GM20000 (cell line): ENCODE measurements around the gene SYPL2.

Experiments
- DNase-seq: peaks from one replicate; pipeline ENCODE4 v3.0.0; 2012; ENCODE audit warnings: low spot score
- TF ChIP-seq, protein P1 (sequence below): IDR thresholded peaks from 2 replicates; pipeline ENCODE4 v1.5.1; 2012; ENCODE audit warnings: mild to moderate bottlenecking, control low read depth; ENCODE audit errors: extremely low read depth, missing control alignments

SYPL2 gene

DNA sequence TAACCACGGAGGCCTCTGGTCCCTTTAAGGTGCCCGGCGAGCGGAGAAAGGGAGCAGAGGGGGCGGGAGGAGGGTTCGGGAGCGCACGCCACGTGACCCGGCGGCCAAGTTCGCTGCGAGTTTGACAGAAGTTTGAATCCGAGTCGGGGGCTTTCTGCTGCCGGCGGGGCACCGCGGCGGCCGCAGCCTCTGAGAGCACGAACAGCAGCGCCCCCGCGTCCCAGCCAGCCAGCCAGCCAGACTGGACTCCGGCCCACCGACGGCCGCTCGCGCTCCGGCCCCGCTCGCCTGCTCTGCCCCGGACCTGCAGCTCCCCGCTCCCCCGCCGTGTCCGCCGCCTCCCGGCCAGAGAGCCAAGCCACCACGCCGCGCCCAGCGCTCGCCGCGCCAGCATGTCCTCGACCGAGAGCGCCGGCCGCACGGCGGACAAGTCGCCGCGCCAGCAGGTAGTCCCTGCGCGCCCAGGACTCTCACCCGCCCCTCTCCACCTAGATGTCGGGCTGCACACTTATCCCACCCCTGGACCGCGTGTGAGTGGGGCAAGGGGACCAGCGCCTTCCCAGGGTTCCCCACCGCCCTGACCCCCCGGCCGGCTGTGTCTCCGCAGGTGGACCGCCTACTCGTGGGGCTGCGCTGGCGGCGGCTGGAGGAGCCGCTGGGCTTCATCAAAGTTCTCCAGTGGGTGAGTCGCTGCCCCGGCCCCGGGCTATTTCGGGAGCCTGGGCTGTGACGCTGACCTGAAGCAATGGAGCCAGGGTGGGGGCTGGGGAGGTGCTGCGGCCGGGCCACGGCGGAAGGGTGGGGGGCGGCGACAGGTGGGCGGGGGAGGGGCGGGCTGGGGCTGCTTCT is at the start of gene SYPL2:
TSS of gene SYPL2 (plus strand) at position 95 of the 849 bp plus-strand sequence. CDS start at position 393, 298 bp downstream.
- TF ChIP-seq, protein P1, sequence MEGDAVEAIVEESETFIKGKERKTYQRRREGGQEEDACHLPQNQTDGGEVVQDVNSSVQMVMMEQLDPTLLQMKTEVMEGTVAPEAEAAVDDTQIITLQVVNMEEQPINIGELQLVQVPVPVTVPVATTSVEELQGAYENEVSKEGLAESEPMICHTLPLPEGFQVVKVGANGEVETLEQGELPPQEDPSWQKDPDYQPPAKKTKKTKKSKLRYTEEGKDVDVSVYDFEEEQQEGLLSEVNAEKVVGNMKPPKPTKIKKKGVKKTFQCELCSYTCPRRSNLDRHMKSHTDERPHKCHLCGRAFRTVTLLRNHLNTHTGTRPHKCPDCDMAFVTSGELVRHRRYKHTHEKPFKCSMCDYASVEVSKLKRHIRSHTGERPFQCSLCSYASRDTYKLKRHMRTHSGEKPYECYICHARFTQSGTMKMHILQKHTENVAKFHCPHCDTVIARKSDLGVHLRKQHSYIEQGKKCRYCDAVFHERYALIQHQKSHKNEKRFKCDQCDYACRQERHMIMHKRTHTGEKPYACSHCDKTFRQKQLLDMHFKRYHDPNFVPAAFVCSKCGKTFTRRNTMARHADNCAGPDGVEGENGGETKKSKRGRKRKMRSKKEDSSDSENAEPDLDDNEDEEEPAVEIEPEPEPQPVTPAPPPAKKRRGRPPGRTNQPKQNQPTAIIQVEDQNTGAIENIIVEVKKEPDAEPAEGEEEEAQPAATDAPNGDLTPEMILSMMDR: no peak
- DNase-seq: peak; percentile 49

- TF ChIP-seq, protein P1: no peak
These were observed 42.8 kb upstream of the SYPL2 start for GRCh38 chr1:109423498-109423897.

GRCh38 chr1:109425391-109426280 is 40.7 kb upstream of the SYPL2 start:
- peak; percentile 50 for DNase-seq
- TF ChIP-seq, protein P1: no peak

More at GRCh38 chr1:109423498-109423897, 42.8 kb upstream of the SYPL2 start:
- DNase-seq: no peak

GRCh38 chr1:109426281-109427170 is 39.8 kb upstream of the SYPL2 start, which contains the start of gene PSMA5:
Gene PSMA5, minus strand, starts transcription at chr1:109426448. Its CDS starts 118 bp downstream, at chr1:109426330.
- TF ChIP-seq, protein P1: no peak
- DNase-seq: peak; percentile 91

DNA sequence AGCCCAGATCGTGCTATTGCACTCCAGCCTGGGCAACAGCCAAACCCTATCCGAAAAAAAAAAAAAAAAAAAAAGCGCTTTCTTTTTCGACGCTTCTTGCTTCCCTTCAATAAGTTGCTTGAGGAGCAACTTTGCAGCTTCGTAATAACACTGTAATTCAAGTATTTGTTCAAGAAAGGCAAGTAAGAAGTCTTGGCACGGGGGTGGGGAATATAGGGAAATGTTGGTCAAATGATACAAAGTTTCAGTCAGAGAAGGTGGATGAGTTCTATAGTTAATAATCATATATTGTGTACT is 39.2 kb upstream of the SYPL2 start:
- TF ChIP-seq, protein P1: no peak
- no peak for DNase-seq

DNA sequence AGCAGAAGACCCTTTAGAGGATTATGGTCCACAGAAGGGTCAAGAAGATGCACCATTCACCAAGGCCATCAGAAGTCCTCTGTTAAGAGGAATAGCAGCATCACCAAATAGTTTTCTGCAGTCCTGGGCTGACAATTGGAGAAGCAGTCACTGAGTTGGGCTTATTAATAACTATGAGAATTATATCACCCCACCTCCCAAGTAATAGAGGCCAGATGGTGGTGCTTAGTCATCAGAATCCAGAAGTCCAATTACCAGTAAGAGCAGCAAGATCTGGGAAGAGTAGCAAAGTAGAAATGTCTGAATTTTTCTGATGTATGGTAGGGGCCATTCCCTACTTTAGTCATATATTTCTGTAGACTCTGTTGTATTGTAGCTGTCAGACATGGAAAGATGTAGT is 34.0 kb upstream of the SYPL2 start:
- TF ChIP-seq, protein P1: no peak
- no peak for DNase-seq
